ENCODE results near the gene BTBD8. TPM values are rescaled to one million over a fixed set of nuclear protein-coding genes. Genes with fewer than 3 reads are reported as not detected.

BTBD8 gene
- total RNA-seq, 4 donors from 2014 or later, result 1.4 to 6.7 (median 6.4) TPM

DNA sequence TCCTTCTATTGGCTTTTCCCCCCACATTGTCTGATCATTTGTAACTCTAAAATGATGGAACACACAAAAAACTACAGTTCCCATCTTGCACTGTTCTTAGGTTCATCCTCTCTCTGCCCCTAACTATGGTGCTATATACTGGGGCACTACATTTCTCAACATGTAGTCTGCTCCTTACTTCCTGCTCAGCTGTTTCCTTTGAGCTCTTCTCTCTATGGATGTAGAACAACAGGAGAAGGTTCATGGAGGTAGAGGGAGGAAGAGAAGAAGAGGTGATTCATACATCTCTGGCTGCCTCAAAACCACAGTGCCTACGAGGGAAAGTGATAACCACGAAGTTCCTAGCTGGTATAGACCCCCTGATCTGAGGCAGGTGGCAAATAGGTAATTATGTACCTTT is 130.6 kb downstream of the BTBD8 start:
- no peak overlapping the region for H3K4me3 ChIP-seq
- intact Hi-C loops (cut with DNase I; ENCODE audit: low total_unique reads) (no loop called here), in situ Hi-C loops (cut with MboI; ENCODE audit: low pct_ligation_motif_present in 1 of 4, low pct_unique_long_range_greater_than_20kb in 1 of 4, low sequenced_read_pairs in 3 of 4) (no loop called here)
- H3K4me1 ChIP-seq, result no peaks in the 10 kb centered on the region
- no peaks in the 10 kb centered on the region for H3K36me3 ChIP-seq
- DNase-seq, result no peak
- H3K9me3 ChIP-seq, result peaks cover 0 to 6% of the 10 kb centered on the region in 2 donors
- WGBS, 2 donors (ENCODE audit: low coverage in 1 of 2), result 52% methylated on average over 2 of the region's 2 CpGs; no CpG with 5 or more reads in 1 of the 2 donors
- TF ChIP-seq POLR2A (IDR thresholded peaks at IDR 0.05) (no peak), POLR2AphosphoS5 (IDR thresholded peaks at IDR 0.05) (no peak), CTCF (IDR thresholded peaks at IDR 0.05) (no peak), EP300 (IDR thresholded peaks at IDR 0.05; ENCODE audit: low read depth) (no peak)
- no peak overlapping the region for H3K27ac ChIP-seq
- H3K27me3 ChIP-seq, result no peaks in the 10 kb centered on the region

- no peaks in the 10 kb centered on the region for H3K4me1 ChIP-seq
- H3K4me3 ChIP-seq, result no peak overlapping the region
- in situ Hi-C loops (cut with MboI; ENCODE audit: low pct_ligation_motif_present in 1 of 4, low pct_unique_long_range_greater_than_20kb in 1 of 4, low sequenced_read_pairs in 3 of 4) (no loop called here), intact Hi-C loops (cut with DNase I; ENCODE audit: low total_unique reads) (no loop called here)
- no peak for TF ChIP-seq POLR2A (IDR thresholded peaks at IDR 0.05)
- WGBS, 2 donors (ENCODE audit: low coverage in 1 of 2), result 88 to 95% methylated on average over 2 of the region's 2 CpGs
- peaks cover 0 to 4% of the 10 kb centered on the region in 2 donors for H3K9me3 ChIP-seq
- DNase-seq, result no peak
- H3K36me3 ChIP-seq, result no peaks in the 10 kb centered on the region
- no peak overlapping the region for H3K27ac ChIP-seq
- H3K27me3 ChIP-seq, result no peaks in the 10 kb centered on the region
These were observed 131.0 kb downstream of the BTBD8 start for GRCh38 chr1:92211166-92211565.

GRCh38 chr1:92217721-92218120 is 137.6 kb downstream of the BTBD8 start, which contains the start of gene C1orf146:
TSS of gene C1orf146 (plus strand) at chr1:92217915. CDS start at chr1:92231421, 13,506 bp downstream.
- no peak within 1 kb of the TSS for H3K4me3 ChIP-seq
- no peaks in the 10 kb centered on the region for H3K9me3 ChIP-seq
- intact Hi-C loops (cut with DNase I; ENCODE audit: low total_unique reads), result no loop called here
- H3K36me3 ChIP-seq, result no peaks in the 10 kb centered on the region
- no peaks in the 10 kb centered on the region for H3K27me3 ChIP-seq
- in situ Hi-C loops (cut with MboI; ENCODE audit: low pct_ligation_motif_present in 1 of 4, low pct_unique_long_range_greater_than_20kb in 1 of 4, low sequenced_read_pairs in 3 of 4), result no loop called here
- no peaks in the 10 kb centered on the region for H3K4me1 ChIP-seq
- no peak for TF ChIP-seq POLR2AphosphoS5 (IDR thresholded peaks at IDR 0.05)
- TF ChIP-seq EP300 (IDR thresholded peaks at IDR 0.05; ENCODE audit: low read depth), result no peak
- TF ChIP-seq CTCF (IDR thresholded peaks at IDR 0.05), result no peak
- no peak for TF ChIP-seq POLR2A (IDR thresholded peaks at IDR 0.05)
- 93 to 95% methylated on average over 13 to 27 of the region's 27 CpGs for WGBS, 2 donors (ENCODE audit: low coverage in 1 of 2)
- no peak within 1 kb of the TSS for H3K27ac ChIP-seq
- no peak for DNase-seq

DNA sequence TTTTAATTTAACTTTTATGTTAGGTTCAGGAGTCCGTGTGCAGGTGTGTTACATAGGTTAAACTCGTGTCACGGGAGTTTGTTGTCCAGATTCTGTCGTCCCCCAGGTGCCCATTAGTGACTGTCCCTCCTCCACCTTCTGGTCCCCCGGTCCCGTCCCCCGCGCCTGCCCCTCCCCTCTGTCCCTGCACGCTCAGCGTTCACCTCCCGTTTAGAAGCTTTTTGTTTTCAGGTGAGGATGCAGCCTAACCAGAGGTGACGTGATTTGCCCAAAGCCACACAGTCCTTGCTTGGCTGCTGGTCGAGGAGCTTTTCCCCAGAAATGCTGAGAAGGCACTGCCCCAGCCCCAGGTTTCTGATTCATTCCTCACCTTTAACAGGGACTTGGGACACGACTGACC is 138.4 kb downstream of the BTBD8 start:
- no peak for DNase-seq
- TF ChIP-seq POLR2A (IDR thresholded peaks at IDR 0.05) (no peak), CTCF (IDR thresholded peaks at IDR 0.05) (no peak), POLR2AphosphoS5 (IDR thresholded peaks at IDR 0.05) (no peak), EP300 (IDR thresholded peaks at IDR 0.05; ENCODE audit: low read depth) (no peak)
- no peaks in the 10 kb centered on the region for H3K27me3 ChIP-seq
- no peak overlapping the region for H3K4me3 ChIP-seq
- no peak overlapping the region for H3K27ac ChIP-seq
- H3K4me1 ChIP-seq, result no peaks in the 10 kb centered on the region
- no peaks in the 10 kb centered on the region for H3K9me3 ChIP-seq
- in situ Hi-C loops (cut with MboI; ENCODE audit: low pct_ligation_motif_present in 1 of 4, low pct_unique_long_range_greater_than_20kb in 1 of 4, low sequenced_read_pairs in 3 of 4), result no loop called here
- intact Hi-C loops (cut with DNase I; ENCODE audit: low total_unique reads), result no loop called here
- WGBS, 2 donors (ENCODE audit: low coverage in 1 of 2), result 85 to 91% methylated on average over 6 to 14 of the region's 14 CpGs
- H3K36me3 ChIP-seq, result no peaks in the 10 kb centered on the region

DNA sequence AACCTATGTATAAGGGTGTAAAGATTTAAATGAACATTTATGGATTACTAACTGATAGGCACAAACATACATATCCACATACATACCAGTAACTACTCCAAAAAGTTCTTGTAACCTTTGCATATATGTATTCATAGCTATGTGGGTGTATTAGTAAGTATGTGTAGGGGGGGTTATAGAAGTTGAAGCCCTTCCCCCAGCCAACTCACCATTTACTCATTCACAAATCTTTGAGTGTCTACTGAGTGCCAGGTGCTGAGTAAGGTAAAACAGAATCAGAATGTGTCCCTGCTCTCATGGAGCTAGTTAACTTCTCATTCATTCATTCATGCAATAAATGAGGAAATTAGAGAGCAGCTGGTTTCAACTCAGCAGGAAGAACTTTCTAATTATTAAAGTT is 138.9 kb downstream of the BTBD8 start:
- Histone ChIP-seq H3K4me1 (no peaks in the 10 kb centered on the region), H3K4me3 (no peak overlapping the region), H3K27ac (no peak overlapping the region), H3K27me3 (no peaks in the 10 kb centered on the region), H3K9me3 (no peaks in the 10 kb centered on the region), H3K36me3 (no peaks in the 10 kb centered on the region)
- intact Hi-C loops (cut with DNase I; ENCODE audit: low total_unique reads), result no loop called here
- no peak for TF ChIP-seq POLR2AphosphoS5 (IDR thresholded peaks at IDR 0.05)
- TF ChIP-seq POLR2A (IDR thresholded peaks at IDR 0.05), result no peak
- TF ChIP-seq EP300 (IDR thresholded peaks at IDR 0.05; ENCODE audit: low read depth), result no peak
- no peak for TF ChIP-seq CTCF (IDR thresholded peaks at IDR 0.05)
- DNase-seq, result no peak
- in situ Hi-C loops (cut with MboI; ENCODE audit: low pct_ligation_motif_present in 1 of 4, low pct_unique_long_range_greater_than_20kb in 1 of 4, low sequenced_read_pairs in 3 of 4), result no loop called here

Data from transverse colon (tissue), 4 donors.